Peyer's patch (tissue), 4 donors: ENCODE data around the gene SCO1.

Source experiments
- POLR2A ChIP-seq, 2 donors: fragments of 450-650 bp; IDR thresholded peaks; one replicate each; pipeline ENCODE4 v1.5.1; 2017; ENCODE audit warnings: antibody characterized with exemption in 2 of 2, mild to moderate bottlenecking in 2 of 2, moderate library complexity in 2 of 2
- TF ChIP-seq, protein P1 (sequence below), 6 experiments: fragments of 450-650 bp in 4 of 6; fragments of 200-600 bp in 2 of 6; sonication (generic) in 1 of 6; IDR thresholded peaks; one replicate each; pipeline ENCODE4 v1.5.1; 2017 to 2019; ENCODE audit warnings: antibody characterized with exemption in 6 of 6, mild to moderate bottlenecking in 3 of 6, moderate library complexity in 1 of 6

DNA sequence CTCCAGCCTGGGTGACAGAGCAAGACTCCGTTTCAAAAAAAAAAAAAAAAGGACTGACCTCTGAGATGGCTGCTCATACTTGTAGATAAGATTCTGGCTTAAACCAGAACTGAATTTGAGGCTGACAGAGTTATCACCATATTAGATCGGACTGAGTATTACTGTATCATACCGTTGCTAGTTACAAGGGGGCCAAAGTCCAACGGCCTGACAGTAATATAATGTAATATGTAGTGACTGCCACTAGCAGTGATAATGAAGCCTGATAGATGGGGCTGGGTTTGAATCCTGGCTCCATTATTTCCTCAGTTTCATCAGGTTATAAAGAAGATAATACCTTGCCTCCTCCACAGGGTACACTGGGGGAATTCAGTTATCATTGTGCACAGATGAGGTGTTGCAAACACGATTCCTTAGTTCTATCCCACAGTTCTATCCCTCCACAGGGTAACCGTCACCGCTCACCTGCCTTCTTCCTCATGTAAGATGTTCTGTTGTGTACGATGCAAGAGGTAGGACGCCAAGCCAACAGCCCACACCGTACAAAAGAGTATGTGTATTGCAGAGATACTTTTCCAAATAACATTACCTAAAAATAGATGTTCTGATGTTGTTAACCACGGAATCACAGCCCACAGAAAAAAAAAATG, 27.3 kb upstream of the SCO1 start:
- TF ChIP-seq, protein P1, sequence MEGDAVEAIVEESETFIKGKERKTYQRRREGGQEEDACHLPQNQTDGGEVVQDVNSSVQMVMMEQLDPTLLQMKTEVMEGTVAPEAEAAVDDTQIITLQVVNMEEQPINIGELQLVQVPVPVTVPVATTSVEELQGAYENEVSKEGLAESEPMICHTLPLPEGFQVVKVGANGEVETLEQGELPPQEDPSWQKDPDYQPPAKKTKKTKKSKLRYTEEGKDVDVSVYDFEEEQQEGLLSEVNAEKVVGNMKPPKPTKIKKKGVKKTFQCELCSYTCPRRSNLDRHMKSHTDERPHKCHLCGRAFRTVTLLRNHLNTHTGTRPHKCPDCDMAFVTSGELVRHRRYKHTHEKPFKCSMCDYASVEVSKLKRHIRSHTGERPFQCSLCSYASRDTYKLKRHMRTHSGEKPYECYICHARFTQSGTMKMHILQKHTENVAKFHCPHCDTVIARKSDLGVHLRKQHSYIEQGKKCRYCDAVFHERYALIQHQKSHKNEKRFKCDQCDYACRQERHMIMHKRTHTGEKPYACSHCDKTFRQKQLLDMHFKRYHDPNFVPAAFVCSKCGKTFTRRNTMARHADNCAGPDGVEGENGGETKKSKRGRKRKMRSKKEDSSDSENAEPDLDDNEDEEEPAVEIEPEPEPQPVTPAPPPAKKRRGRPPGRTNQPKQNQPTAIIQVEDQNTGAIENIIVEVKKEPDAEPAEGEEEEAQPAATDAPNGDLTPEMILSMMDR (IDR thresholded peaks at IDR 0.05), result peak in 3 of 6 experiments; percentile 34 to 50 (median 43)
- no peak for TF ChIP-seq POLR2A (IDR thresholded peaks at IDR 0.05)
